Measurements from ENCODE around the gene TMA7B.

The TMA7B gene

DNA sequence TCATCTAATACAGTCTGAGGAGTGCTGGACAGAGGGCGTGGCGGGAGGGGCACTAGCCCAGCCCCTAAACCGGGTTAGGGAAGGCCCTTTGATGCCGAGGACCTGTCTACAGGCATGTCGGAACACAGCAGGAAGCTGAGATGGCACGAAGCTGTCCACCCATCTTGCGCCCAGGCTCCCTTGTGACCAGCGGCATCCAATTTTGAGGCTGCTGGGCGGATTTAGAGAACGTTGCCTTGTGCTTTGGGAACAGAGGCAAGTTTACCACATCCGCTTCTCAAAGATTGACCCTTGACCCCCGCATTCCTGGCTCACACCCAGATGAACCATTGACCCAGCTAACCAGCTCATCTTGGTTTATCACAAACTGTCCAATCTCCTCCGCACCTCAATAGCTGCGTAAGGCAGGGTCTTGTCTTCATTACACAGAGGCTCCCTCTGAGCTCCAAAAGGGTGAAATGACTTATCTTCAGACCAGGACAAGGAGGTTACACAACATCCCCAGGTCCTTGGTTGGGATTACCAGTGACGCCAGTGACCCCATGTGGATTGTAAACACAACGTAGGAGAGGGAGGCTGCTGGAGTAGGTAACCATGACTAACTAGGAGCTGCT lies 39.1 kb downstream of the TMA7B start:
- no peak for DNase-seq

DNA sequence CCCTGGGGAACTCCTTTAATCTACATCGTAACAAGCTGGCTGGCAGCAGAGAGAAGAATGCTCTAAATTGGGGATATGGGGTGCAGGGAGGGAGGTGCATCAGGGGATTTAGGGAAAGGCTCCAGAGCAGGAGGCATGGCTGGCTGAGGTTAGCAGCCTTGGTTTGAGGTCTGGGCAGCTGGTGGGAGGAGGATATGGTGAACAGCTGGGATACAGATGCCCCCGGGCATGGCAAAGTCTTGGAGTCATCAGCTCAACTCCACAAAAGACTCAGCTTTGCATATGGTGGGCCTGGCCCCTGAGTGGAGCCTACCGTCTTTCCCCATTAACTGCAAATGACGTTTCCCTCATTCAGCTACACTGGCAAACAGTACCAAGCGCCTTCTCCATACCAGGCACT lies 40.0 kb downstream of the TMA7B start:
- DNase-seq, result no peak

DNA sequence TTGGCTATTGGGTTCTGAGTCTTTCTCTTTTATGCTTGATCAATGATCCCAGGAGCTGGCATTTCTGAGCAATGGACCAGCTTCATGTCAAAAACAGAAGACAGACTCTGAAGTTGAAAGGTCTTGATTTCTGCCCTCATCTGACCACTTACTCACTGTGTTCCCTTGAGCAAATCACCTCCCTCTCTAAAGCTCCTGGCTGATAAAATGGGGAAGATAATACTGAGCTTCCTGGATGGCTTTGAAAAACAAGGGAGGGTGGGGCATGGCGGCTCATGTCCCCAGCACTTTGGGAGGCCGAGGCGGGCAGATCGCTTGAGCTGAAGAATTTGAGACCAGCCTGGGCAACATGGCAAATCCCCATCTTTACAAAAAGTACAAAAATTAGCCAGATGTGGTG lies 40.9 kb downstream of the TMA7B start:
- DNase-seq, result no peak

DNA sequence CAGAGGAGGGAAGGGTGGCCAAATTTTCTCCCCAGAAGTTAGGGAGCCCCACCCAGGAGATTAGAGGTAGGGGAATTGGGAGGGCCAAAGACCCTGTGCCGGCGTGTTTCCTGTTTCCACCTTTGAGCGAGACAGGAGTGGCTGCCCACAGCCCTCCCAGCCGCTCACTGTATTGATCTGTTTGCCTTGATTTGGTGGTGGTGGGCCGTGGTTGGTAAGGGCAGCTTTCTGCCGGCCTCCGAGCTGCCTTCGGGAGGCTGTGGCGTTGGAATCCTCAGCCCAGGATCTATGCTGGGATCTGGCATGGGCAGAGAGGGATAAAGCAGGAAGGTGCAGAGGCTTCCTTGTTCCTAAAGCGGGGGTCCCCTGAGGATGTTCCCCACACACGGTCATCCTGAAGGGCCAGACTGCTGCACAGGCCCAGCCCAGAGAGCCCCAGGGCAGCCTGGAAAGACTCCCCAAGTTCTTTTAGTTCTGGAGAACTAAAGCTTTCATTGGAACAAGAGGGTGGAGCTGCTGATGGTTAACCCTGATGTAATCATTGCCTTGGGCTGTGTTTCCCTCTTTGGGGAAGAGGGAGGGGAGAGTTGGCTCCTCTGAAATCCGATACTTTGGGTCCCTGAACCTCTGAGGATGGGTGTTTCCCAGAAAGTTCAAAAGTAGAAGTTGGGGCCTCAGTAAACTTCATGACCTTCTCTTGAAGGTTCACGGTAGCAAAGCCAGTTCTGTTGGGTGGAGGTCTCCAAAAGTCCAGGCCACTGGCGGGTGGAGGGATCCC lies 41.8 kb downstream of the TMA7B start:
- DNase-seq, result no peak

DNA sequence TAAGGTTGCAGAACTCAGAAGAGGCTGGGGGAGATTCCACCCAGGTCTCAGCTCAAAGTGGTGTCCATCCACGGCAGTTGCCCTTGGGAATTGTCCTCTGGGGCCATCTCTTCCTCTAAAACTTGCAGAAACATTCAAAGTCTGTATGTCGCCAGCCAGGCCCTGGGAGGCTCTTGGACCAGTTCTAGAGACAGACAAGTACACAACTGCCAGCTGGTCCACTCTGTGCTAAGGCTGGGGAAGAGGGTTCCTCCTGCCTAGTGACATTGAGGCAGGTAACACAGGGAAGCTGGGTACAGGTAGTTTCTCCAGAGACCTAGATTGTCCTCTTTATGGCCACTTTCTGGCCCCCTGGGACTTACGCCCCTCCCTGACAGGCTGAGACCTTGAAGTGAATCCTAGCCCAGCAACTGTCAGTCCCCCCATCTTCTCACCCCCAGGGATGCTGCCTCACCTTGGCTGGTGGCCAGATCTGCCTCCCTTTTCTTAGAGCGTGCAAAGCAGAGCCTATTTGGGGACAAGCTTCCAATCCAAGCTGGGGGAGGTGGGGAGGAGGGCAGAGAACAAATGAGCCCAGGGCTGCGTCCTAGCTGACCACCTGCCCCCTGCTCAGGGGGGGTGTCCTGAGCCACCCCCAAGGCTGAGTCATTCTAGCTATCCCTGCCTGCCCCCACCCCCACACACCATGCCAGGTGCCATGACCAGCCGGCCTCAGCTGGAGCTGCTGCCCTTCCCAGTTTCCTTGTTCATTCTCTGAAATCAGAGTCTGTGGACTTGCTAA lies 42.9 kb downstream of the TMA7B start:
- no peak for DNase-seq

DNA sequence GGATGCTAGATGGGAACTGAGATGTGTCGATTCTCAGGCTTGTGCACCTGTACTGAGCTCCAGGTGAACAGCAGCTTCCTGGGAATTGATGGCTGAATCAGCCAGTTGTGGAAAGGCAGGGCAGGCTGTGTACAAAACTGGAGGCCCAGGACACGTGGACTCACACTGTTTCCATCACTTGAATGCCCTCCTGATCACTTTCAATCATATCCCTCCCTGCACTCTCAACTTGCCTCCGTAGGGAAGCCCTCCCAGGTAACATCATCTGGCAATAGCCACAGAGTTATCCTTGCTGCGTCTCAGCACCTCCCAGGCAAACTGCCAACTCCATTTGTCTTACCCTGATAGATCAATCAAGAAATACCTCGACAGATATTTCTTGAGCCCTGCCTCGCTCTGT lies 44.6 kb downstream of the TMA7B start:
- DNase-seq, result no peak

DNA sequence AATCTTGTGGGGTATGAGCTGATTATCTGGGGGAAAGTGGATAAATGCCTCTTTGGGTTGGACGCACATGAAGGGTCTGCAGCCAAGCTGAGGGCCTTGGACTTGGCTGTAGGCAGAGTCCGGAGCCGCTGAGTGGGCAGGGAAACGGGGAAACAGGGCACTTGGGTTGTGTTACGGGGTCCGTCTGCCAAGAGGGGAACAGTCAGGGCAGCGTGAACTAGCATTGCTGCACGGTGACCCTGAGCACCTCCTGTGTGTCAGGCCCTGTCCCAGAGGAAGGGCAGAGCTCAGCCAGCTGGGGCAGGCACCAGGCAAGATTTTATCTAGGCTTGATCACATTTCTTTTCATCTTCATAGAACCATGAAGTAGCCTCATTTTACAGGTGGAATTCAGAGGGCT lies 46.4 kb downstream of the TMA7B start:
- no peak for DNase-seq

DNA sequence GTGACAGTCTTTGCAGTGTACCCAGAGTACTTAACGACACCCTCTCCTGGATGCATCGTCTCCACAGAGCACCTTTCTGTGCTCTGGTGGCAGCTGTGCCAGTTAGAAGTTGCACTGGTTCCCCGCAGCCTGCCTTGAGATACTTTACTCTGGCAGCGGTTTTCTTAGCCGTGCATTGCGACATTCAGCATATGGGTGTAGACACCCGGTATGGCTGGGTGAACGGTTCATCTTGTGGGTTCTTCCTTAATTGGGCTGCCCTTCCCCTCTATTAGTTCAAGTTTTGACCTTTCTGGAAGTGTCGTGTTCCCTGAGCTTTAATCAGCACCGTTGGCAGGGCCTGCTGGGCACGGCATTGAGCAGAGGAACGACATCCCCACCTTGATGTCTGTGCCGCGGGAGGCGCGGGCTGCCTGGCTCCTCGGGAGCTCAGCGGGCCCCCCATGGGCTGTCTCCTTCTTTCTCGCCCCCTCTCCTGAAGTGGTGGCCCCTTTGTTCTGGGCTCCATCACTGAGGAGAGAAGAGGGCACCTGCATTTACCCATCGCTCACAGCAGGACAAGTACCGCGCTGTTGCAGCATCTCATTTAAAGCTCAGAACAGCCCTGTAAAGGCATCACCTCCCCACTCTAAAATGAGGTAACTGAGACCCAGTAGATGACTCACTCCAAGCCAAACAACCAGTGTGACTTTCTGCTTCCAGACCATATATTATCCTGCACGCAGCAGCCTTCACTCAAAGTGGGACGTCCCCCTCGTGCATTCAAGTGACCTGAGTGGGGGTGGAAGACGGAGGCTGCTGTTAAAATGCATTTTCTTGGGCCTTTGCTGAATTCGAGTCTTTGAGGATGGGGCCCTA lies 47.9 kb downstream of the TMA7B start:
- DNase-seq, result no peak

DNA sequence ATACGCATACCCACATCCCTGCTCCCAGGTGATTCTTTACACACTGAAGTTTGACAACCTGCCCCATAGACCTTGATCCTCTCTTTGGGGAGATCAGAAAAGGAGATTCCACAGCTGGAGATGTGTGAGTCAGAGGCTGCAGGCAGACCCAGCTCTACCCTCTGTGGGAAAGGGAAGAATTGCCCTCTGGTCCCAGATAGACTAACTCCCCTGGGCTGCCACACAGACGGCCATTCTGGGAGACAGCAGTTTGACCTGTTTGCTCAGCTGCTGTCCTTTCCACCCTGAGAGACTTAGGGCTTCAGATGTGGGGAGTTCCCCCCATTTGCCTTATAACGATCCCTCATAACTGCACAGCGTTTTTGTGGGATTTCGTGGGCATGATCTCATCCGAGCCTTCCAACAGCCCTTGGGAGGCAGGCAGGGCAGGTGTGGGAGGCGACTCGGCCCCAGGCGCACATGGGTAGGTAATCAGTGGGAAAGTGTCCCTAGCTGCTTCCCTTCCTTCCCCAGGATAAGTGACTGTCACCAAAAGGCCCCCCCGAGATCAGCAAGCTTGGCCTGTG lies 48.6 kb downstream of the TMA7B start:
- no peak for DNase-seq

DNA sequence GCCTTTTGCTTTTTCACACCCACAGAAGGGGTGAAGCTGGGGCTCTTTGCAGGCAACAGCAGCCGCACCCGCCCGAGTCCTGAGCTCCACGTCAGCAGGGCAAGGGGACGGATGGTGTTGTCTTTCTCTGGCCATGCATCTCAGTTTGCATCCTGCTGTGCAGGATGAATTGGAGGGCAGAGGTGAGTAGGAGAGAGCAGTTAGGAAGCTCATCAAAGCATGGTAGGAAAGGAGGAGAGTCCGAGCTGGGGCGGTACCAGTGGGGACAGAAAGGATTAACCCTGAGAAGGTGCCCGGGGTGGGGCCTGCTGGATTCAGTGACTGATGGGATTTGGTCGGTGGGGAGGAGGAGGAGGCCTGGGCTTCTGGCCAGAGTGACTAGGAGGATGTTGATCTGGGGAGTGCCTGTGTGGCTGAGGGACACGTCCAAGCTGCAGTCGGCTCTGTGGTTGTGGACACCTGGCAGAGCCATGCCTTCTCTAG lies 49.1 kb downstream of the TMA7B start:
- DNase-seq, result no peak

DNA sequence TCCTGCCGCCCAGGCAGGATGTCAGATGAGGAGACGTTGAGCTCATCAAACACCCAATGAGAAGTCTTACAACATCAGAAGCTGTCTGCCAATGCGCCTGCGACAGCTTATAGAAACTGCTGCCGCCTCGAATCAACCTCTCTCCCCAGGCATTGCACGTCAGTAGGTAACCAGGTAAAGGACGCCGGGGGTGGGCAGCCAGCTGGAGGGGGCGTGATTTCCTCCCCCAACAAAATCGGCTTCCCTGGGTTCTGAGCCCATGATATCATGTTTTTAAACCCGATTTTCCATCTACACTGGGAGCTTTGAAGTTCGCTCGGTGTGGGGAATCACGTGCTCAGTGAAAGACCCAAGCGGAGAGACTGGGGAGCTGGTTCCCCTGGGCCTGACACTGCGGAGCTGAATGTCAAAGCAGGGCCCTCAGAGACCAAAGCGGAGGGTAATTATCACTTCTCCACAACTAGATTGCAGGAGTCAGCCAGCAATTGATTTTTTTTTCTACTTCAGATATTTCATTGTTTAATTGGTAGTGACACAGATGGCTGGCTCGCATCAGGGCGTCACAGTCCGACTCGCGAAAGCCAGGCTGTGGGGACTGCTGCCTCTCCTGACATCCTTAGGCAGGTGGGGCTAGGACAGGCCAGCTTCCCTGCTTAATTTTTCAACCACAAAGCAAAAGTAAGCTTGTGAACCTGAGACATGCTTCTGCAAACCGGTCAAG lies 49.9 kb downstream of the TMA7B start:
- DNase-seq, result no peak

DNA sequence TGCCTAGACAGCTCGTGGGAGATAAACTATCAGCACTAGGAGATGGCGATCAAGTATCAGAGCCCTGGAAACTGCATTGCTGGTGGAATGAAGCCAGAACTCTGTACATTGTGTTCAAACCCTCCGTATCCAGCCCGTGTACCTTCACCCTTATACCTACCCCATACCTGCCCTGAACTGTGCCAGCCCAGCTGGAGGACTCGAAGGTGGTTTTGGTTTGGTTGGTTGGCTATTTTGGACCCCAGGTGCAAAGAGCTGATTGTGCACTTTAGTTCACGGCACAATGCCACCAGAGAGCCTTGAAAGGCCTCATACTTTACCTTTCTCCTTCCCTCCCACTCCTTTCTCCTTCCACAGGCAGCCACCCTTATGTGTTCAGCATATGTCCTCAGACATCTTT lies 50.5 kb downstream of the TMA7B start:
- DNase-seq, result no peak

Data from hypothalamus (tissue), 51 donors.